Osteoblast (primary cell): ENCODE measurements around the gene SF3B5. TPM values are rescaled to one million over a fixed set of nuclear protein-coding genes. Genes with fewer than 3 reads are reported as not detected.
"Not testable (repeated sequence)": the region's sequence is repeated elsewhere in the genome, so short reads cannot be mapped to it uniquely, and the experiment has no call there.

Experiments
- DNase-seq: peaks from one replicate; pipeline ENCODE4 v3.0.0; 2011; ENCODE audit warnings: low spot score, mixed read lengths; ENCODE audit not compliant: insufficient read length; ENCODE audit errors: missing footprints
- H2AFZ ChIP-seq: 2 replicates; pipeline ENCODE4 v1.6.0; 2011; ENCODE audit warnings: mild to moderate bottlenecking, low read length
- H3K27ac ChIP-seq: 2 replicates; pipeline ENCODE4 v1.5.1; 2011; ENCODE audit warnings: mild to moderate bottlenecking, low read depth, low read length, moderate library complexity
- H3K27me3 ChIP-seq: 2 replicates; pipeline ENCODE4 v1.6.0; 2012; ENCODE audit warnings: mild to moderate bottlenecking, control low read depth, inconsistent platforms, low read length, moderate library complexity; ENCODE audit not compliant: insufficient read depth
- H3K36me3 ChIP-seq: 2 replicates; pipeline ENCODE4 v1.5.1; 2011; ENCODE audit warnings: mild to moderate bottlenecking, low read length, control low read depth, moderate library complexity; ENCODE audit not compliant: insufficient read depth
- H3K4me1 ChIP-seq: 2 replicates; pipeline ENCODE4 v1.5.1; 2011; ENCODE audit warnings: mild to moderate bottlenecking, low read length, control low read depth, moderate library complexity; ENCODE audit not compliant: insufficient read depth
- H3K4me2 ChIP-seq: 2 replicates; pipeline ENCODE4 v1.6.0; 2011; ENCODE audit warnings: mild to moderate bottlenecking, low read length; ENCODE audit not compliant: insufficient read depth
- H3K4me3 ChIP-seq: fragments of 200-600 bp; sonication (generic); 3 replicates; pipeline ENCODE4 v1.5.1; 2012; ENCODE audit warnings: mild to moderate bottlenecking, low read length, inconsistent platforms; ENCODE audit not compliant: insufficient read depth
- H3K79me2 ChIP-seq: 2 replicates; pipeline ENCODE4 v1.6.0; 2012; ENCODE audit warnings: mild to moderate bottlenecking, low read length, control low read depth, inconsistent platforms; ENCODE audit not compliant: insufficient read depth
- H3K9me3 ChIP-seq: 2 replicates; pipeline ENCODE4 v1.5.1; 2011; ENCODE audit warnings: low read depth, low read length, control low read depth
- H4K20me1 ChIP-seq: 2 replicates; pipeline ENCODE4 v1.6.0; 2012; ENCODE audit warnings: mild to moderate bottlenecking, low read length, control low read depth; ENCODE audit not compliant: insufficient read depth
- total RNA-seq: library from RNA; depleted of rRNA; stranded (reverse); fragments of >200 nt; gene quantifications from 2 replicates; pipeline ENCODE4 v1.2.3, GENCODE V29; 2012
- TF ChIP-seq, protein P1 (sequence below): IDR thresholded peaks from 2 replicates; pipeline ENCODE4 v1.5.1; 2011; ENCODE audit warnings: mild to moderate bottlenecking, low read depth, low read length, moderate library complexity; ENCODE audit errors: extremely low read depth

Gene SF3B5
- total RNA-seq, 1 donor, result 78.9 TPM

DNA sequence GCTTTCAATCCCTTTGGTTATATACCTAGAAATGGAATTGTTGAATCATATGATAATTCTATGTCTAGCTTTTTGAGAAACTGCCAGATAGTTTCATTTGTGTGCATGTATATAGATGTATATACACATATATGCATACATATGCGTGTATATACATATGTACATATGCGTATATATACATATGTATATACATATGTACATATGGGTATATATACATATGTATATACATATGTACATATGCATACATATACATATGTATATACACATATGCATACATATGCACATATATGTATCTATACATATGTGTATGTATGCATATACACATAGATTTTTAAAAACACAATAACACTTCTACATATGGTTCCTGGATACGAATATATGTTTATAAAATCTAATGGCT, 8.4 kb downstream of the SF3B5 start:
- H2AFZ ChIP-seq, result no peak overlapping the region
- H3K4me1 ChIP-seq, result no peaks in the 10 kb centered on the region
- no peak overlapping the region for H3K27ac ChIP-seq
- H3K79me2 ChIP-seq, result no peaks in the 10 kb centered on the region
- no peaks in the 10 kb centered on the region for H3K36me3 ChIP-seq
- no peak for DNase-seq
- no peak overlapping the region for H3K4me2 ChIP-seq
- no peaks in the 10 kb centered on the region for H3K9me3 ChIP-seq
- H3K4me3 ChIP-seq, result no peak overlapping the region
- TF ChIP-seq, protein P1, sequence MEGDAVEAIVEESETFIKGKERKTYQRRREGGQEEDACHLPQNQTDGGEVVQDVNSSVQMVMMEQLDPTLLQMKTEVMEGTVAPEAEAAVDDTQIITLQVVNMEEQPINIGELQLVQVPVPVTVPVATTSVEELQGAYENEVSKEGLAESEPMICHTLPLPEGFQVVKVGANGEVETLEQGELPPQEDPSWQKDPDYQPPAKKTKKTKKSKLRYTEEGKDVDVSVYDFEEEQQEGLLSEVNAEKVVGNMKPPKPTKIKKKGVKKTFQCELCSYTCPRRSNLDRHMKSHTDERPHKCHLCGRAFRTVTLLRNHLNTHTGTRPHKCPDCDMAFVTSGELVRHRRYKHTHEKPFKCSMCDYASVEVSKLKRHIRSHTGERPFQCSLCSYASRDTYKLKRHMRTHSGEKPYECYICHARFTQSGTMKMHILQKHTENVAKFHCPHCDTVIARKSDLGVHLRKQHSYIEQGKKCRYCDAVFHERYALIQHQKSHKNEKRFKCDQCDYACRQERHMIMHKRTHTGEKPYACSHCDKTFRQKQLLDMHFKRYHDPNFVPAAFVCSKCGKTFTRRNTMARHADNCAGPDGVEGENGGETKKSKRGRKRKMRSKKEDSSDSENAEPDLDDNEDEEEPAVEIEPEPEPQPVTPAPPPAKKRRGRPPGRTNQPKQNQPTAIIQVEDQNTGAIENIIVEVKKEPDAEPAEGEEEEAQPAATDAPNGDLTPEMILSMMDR, result no peak
- H4K20me1 ChIP-seq, result no peaks in the 10 kb centered on the region
- H3K27me3 ChIP-seq, result no peaks in the 10 kb centered on the region

- Histone ChIP-seq H3K9me3 (no peaks in the 10 kb centered on the region), H3K4me2 (no peak overlapping the region), H3K27ac (no peak overlapping the region), H3K4me1 (no peaks in the 10 kb centered on the region), H2AFZ (no peak overlapping the region), H4K20me1 (no peaks in the 10 kb centered on the region), H3K79me2 (no peaks in the 10 kb centered on the region), H3K36me3 (no peaks in the 10 kb centered on the region), H3K27me3 (no peaks in the 10 kb centered on the region), H3K4me3 (no peak overlapping the region)
- TF ChIP-seq, protein P1, result no peak
- no peak for DNase-seq
Observed at GRCh38 chr6:144083172-144083571, 12.2 kb downstream of the SF3B5 start.

DNA sequence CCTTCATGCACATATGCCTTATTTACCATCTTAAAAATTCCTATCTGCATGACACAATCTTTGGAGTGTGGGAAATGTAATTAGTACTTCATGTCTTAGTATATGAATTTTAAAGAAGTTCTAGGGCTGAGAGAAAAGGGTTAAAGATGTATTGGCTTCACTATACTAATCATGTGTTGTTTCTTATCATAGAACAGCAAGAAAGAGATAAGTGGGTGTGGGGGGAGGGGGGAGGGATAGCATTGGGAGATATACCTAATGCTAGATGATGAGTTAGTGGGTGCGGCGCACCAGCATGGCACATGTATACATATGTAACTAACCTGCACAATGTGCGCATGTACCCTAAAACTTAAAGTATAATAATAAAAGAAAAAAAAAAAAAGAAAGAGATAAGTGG, 13.0 kb downstream of the SF3B5 start:
- not testable (repeated sequence) for H3K36me3 ChIP-seq, H2AFZ ChIP-seq, H3K9me3 ChIP-seq, H3K4me3 ChIP-seq, H3K27ac ChIP-seq, H3K4me1 ChIP-seq, H3K79me2 ChIP-seq, H3K4me2 ChIP-seq, H4K20me1 ChIP-seq, H3K27me3 ChIP-seq, DNase-seq

DNA sequence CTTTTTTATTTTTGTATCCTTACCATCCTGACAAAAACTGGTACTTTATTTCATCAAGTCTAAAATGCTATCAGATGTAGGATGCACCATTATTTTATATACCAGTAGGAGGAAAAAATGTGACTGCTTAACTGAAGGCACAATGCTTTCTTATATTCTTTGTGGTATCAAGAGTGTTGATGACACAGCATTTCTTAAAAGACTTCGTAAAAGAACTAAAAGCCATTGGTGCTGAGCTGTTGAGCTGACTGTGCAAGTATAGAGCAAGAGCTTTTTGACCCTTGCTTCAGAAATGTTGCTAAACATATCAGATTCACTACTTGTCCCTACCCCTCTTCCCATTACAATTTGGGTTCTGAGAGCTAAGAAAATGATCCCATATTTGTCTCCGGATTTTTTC, 17.5 kb downstream of the SF3B5 start:
- no peaks in the 10 kb centered on the region for H4K20me1 ChIP-seq

More for the DNA sequence above, 17.5 kb downstream of the SF3B5 start:
- Histone ChIP-seq H3K4me2 (no peak overlapping the region), H3K27ac (no peak overlapping the region), H2AFZ (no peak overlapping the region), H3K4me3 (no peak overlapping the region), H3K9me3 (no peaks in the 10 kb centered on the region), H3K79me2 (no peaks in the 10 kb centered on the region), H3K4me1 (no peaks in the 10 kb centered on the region), H3K36me3 (no peaks in the 10 kb centered on the region), H3K27me3 (peaks cover 1% of the 10 kb centered on the region)
- no peak for DNase-seq
- TF ChIP-seq, protein P1, result no peak
